ENCODE data around the gene NOL7. TPM values are rescaled to one million over a fixed set of nuclear protein-coding genes. Genes with fewer than 3 reads are reported as not detected.

NOL7 gene
- total and polyA plus RNA-seq, 9 of the 15 experiments (the other 6 are each of a cell fraction or from before 2014, with no cell fraction given): 19.4 to 235 (median 157) TPM

DNA sequence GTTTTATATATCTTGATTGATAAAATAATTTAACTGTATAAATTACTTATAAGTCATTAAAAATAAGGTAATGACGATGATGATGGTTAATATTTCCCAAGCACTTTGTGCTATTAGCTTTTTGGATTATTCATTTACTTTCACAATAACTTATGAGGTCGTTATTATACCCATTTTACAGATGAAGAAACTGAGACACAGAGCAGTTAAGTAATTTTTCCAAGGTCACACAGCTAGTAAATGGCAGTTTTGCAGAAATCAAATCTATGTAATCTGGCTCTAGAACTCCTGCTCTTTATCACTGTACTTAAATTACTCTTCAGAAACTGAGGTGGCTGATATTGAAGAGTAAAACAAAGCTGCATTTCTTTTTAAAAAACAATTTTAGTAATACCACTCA lies 18.2 kb downstream of the NOL7 start (continued):
- TF ChIP-seq AFF1 (IDR thresholded peaks at IDR 0.05; ENCODE audit: low read depth in 1 of 2, partially characterized antibody in 2 of 2) (no peak), SOX6 (IDR thresholded peaks at IDR 0.05) (no peak), HDAC1 (IDR thresholded peaks at IDR 0.05) (0 out of 4 replicates have a peak, but pooled peaks of 1 of the 2 experiments have one; percentile 14), ARNT (IDR thresholded peaks at IDR 0.05) (0 out of 4 replicates have a peak, but pooled peaks of 1 of the 2 experiments have one; percentile 33), NR3C1 (CRISPR knock-in tag; IDR thresholded peaks at IDR 0.05) (no peak), RCOR1 (IDR thresholded peaks at IDR 0.05; ENCODE audit: borderline replicate concordance in 1 of 2, low read depth in 2 of 2, low read length in 2 of 2) (peak in 1 of 2 experiments; percentile 73; a peak in 1 of 4 replicates), DACH1 (IDR thresholded peaks at IDR 0.05; ENCODE audit: partially characterized antibody) (peak; percentile 29), RBBP5 (IDR thresholded peaks at IDR 0.05; ENCODE audit: borderline replicate concordance, insufficient read depth, low read length, poor library complexity, severe bottlenecking) (no peak), CHD4 (IDR thresholded peaks at IDR 0.05; ENCODE audit: insufficient read depth, insufficient replicate concordance, low read depth, low read length, poor library complexity, severe bottlenecking) (peak; percentile 88), HOMEZ (CRISPR knock-in tag; IDR thresholded peaks at IDR 0.05) (no peak), HOXB6 (CRISPR knock-in tag; IDR thresholded peaks at IDR 0.05; ENCODE audit: borderline replicate concordance) (no peak), ZNF395 (CRISPR knock-in tag; IDR thresholded peaks at IDR 0.05) (no peak), RBM25 (IDR thresholded peaks at IDR 0.05; ENCODE audit: low read depth, low read length, severe bottlenecking) (peak; percentile 100), THRA (IDR thresholded peaks at IDR 0.05) (no peak), ADNP (tag; IDR thresholded peaks at IDR 0.05) (peak; percentile 97), ATF7 (IDR thresholded peaks at IDR 0.05) (peak; percentile 58; the same call in 1 of the 2 replicates), IFI16 (CRISPR knock-in tag; IDR thresholded peaks at IDR 0.05) (no peak)
- TF ChIP-seq, protein P1, sequence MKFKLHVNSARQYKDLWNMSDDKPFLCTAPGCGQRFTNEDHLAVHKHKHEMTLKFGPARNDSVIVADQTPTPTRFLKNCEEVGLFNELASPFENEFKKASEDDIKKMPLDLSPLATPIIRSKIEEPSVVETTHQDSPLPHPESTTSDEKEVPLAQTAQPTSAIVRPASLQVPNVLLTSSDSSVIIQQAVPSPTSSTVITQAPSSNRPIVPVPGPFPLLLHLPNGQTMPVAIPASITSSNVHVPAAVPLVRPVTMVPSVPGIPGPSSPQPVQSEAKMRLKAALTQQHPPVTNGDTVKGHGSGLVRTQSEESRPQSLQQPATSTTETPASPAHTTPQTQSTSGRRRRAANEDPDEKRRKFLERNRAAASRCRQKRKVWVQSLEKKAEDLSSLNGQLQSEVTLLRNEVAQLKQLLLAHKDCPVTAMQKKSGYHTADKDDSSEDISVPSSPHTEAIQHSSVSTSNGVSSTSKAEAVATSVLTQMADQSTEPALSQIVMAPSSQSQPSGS (CRISPR knock-in tag; IDR thresholded peaks at IDR 0.05): peak; percentile 46; the same call in 1 of the 2 replicates
